Measurements from ENCODE around the gene CACHD1.
"Not testable (repeated sequence)": the region's sequence is repeated elsewhere in the genome, so short reads cannot be mapped to it uniquely, and the experiment has no call there.

Gene CACHD1

DNA sequence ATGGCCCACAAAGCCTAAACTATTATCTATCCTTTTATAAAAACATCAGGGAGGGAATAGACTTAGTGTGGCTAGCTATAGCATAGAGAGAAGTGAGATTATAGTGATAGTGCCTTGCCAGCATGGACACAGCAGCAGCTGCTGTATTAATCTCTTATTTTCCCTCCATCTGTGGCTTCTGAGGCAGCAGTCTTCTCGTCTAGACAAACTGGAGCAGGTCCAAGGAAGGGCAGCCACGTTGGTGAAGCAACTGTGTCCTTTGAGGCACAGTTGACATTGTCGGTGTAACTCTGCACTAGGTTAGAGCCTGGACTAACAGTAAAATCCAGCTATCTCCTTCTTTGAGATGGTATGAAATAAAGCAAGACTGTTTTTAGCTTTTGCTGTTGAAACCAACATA, 131.3 kb downstream of the CACHD1 start:
- no peak for DNase-seq (ENCODE audit: extremely low spot score)
- TF ChIP-seq, protein P1, sequence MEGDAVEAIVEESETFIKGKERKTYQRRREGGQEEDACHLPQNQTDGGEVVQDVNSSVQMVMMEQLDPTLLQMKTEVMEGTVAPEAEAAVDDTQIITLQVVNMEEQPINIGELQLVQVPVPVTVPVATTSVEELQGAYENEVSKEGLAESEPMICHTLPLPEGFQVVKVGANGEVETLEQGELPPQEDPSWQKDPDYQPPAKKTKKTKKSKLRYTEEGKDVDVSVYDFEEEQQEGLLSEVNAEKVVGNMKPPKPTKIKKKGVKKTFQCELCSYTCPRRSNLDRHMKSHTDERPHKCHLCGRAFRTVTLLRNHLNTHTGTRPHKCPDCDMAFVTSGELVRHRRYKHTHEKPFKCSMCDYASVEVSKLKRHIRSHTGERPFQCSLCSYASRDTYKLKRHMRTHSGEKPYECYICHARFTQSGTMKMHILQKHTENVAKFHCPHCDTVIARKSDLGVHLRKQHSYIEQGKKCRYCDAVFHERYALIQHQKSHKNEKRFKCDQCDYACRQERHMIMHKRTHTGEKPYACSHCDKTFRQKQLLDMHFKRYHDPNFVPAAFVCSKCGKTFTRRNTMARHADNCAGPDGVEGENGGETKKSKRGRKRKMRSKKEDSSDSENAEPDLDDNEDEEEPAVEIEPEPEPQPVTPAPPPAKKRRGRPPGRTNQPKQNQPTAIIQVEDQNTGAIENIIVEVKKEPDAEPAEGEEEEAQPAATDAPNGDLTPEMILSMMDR (IDR thresholded peaks at IDR 0.05; ENCODE audit: control extremely low read depth, extremely low read depth, low read depth, missing control alignments): no peak
- ChIA-PET POLR2A (no interaction called here), CTCF (interaction anchor here (0.8 to 1.3 kb wide), 4 partner anchors 11 to 27 kb away, joined by 3 to 4 read pairs (median 3); no protein-coding TSS in a partner anchor)

DNA sequence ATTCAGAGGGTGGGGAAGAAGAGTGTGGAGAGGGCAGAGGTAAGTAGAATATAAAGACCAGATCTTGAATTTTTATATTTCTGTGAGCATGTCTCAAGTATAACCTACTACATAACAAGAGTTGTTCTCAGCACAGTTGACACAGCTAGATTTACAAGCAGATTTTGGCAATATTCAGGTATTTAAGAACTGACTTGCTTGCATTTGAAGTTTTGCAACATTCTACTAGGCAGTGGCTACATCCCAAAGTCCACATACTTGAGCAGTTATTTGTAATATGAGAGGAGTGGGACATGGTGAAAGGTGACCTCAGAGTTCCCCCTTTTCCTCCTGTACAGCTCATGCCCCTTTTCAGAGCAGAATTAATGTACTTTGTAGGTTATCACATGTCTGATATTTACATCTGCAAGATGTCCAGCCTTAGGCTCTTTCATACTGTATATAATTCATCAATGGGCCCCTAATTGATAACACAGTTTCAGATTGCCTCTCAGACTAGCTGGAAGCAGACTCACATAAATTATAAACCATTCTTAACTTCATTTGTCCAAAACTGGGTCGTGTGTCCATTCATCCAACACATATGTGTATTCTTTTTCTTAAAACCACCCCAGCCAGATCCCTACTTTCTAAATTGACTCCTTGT, 138.2 kb downstream of the CACHD1 start:
- POLR2A ChIA-PET: no interaction called here
- TF ChIP-seq, protein P1 (IDR thresholded peaks at IDR 0.05; ENCODE audit: control extremely low read depth, extremely low read depth, low read depth, missing control alignments): no peak
- CTCF ChIA-PET: interaction anchor here (1.1 kb wide), 1 partner anchor 67 kb away, joined by 3 read pairs; no protein-coding TSS in a partner anchor
- DNase-seq (ENCODE audit: extremely low spot score): no peak

DNA sequence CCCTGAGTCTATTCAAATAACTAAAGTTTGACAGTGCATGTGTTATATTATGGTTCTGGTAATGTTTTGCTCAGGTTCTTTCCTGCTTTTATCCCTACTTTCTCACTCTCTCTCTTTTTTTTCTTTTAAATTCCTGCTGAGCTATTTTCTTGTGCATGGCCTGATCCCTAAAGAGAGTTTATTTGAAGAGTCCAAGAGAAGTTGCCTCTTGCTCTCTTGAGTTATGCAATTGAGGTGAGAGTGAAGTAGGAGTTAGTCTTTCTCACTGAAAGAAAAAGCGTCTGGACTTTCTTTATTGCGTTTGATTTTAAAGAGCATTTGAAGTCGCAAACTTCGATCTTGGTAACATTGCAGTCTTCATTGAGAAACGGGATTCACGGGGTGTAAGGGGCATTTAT, 138.7 kb downstream of the CACHD1 start:
- POLR2A ChIA-PET: no interaction called here
- CTCF ChIA-PET: no interaction called here
- TF ChIP-seq, protein P1 (IDR thresholded peaks at IDR 0.05; ENCODE audit: control extremely low read depth, extremely low read depth, low read depth, missing control alignments): no peak
- no peak for DNase-seq (ENCODE audit: extremely low spot score)

DNA sequence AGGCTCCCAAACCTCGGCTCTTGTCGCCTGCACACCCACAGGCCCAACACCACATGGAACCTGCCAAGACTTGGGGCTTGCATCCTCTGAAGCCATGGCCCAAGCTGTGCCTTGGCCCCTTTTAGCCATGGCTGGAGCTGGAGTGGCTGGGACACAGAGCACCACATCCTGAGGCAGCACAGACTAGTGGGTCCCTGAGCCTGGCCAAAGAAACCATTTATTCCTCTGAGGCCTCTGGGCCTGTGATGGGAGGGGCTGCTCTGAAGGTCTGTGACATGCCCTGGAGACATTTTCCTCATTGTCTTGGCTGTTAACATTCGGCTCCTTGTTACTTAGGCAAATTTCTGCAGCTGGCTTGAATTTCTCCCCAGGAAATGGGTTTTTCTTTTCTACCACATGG, 141.0 kb downstream of the CACHD1 start:
- DNase-seq (ENCODE audit: extremely low spot score); POLR2A ChIA-PET; CTCF ChIA-PET: not testable (repeated sequence)

GRCh38 chr1:64616039-64616438, 146.1 kb downstream of the CACHD1 start:
- TF ChIP-seq, protein P1 (IDR thresholded peaks at IDR 0.05; ENCODE audit: control extremely low read depth, extremely low read depth, low read depth, missing control alignments): no peak
- ChIA-PET CTCF (no interaction called here), POLR2A (no interaction called here)
- DNase-seq (ENCODE audit: extremely low spot score): no peak

- TF ChIP-seq, protein P1 (IDR thresholded peaks at IDR 0.05; ENCODE audit: control extremely low read depth, extremely low read depth, low read depth, missing control alignments): no peak
- ChIA-PET CTCF (interaction anchor here (0.9 to 1.0 kb wide), 2 partner anchors 15 to 311 kb away, joined by 3 read pairs; no protein-coding TSS in a partner anchor), POLR2A (no interaction called here)
- DNase-seq (ENCODE audit: extremely low spot score): no peak
Measured at GRCh38 chr1:64623750-64624191, 153.8 kb downstream of the CACHD1 start.

DNA sequence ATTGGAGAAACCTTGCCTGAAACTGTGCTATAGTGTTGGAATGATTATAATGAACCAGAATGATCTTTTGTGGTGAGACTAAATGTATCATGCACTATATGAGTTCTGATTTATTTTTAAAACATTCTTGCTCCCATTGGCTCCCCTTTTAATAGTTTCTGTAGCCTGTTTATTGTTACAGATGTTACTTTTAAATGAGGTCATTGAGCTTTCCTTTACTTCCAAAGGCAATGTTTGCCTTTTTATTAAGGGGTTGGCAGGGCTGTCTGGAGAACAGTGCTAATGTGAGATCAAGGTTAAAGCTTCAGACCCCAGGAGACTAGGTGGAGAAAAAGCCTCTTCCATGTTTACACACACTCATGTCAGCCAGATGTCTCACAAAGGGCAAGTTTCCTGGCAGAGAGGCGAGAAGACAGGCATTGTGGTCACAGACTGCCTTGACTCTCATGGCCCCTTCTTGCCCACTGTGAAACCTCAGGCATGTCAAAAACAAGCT, 154.3 kb downstream of the CACHD1 start:
- ChIA-PET POLR2A (no interaction called here), CTCF (interaction anchor here (0.9 to 1.0 kb wide), 2 partner anchors 14 to 311 kb away, joined by 3 read pairs; no protein-coding TSS in a partner anchor)
- no peak for DNase-seq (ENCODE audit: extremely low spot score)
- TF ChIP-seq, protein P1 (IDR thresholded peaks at IDR 0.05; ENCODE audit: control extremely low read depth, extremely low read depth, low read depth, missing control alignments): no peak
